ENCODE data around the gene CBX7.

CBX7 gene

DNA sequence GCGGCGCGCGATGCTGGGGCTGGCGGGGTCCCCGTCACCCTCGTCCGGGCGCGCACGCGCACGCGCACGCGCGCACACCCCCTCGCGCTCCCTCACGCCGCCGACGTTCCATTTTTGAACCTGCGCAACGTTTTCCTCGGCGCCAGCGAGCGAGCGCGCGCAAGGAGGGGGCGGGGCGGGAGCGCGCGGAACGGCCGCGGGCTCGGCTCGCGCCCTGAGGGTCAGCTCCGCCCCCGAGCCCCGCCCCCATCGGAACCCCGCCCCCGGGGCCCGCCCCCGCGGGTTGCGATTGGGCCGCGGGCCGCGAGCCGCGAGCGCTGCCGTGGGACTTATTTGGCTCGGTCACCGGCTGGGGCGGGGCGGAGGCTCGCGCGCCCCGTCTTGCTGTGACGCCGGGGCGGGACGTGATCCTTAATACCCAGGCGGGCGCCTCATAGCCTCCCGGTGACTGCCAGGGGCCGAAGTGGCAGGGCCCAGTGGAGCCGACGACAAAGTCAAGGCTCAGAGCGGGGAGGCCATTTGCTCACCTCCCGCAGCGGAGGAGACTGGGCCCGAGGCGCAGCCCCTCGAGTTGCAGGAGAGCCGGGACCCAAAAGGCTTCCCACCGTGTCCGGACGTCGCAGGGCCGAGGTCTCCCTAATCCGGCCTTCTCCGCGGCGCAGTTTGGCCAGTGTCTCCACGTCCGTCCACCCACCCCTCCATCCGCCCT, at the start of gene CBX7:
Gene CBX7 (minus strand): TSS at position 170 of the 709 bp plus-strand sequence. CDS start 236 bp downstream, outside the sequence.
- peak; percentile 72 for DNase-seq

DNA sequence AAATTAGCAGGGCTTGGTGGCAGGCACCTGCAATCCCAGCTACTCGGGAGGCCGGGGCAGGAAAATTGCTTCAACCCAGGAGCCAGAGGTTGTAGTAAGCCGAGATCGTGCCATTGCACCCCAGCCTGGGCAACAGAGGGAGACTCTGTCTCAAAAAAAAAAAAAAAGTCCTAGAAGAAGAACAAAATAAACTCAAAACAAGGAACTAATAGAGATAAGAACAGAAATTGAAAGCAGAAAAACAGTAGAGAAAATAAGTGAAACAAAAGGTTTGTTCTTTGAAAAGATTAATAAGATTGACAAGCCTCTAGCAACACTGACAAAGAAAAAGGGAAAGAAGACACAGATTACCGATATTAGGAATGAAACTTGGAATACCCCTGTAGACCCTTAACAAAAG, 45.1 kb upstream of the CBX7 start:
- DNase-seq: no peak

- DNase-seq: no peak
Measured at GRCh38 chr22:39194098-39194497, 41.6 kb upstream of the CBX7 start.

DNA sequence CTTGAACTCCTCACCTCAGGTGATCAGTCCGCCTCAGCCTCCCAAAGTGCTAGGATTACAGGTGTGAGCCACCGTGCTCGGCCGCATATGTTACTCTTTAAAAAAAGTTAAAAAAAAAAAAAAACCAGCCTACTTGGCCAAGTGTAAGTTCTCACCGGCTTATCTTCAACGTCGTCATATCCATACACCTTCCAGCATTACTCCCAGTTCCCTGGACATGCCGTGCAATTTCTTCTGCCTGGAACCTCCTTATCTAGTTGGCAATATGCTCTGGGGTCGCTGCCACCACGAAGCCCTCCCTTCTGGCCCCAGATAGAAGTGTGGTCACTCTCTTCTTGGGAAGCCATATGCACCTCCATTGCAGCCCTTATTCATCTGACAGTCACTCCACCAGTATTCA, 36.3 kb upstream of the CBX7 start:
- no peak for DNase-seq

GRCh38 chr22:39185601-39186012, 33.1 kb upstream of the CBX7 start:
- DNase-seq: no peak

DNA sequence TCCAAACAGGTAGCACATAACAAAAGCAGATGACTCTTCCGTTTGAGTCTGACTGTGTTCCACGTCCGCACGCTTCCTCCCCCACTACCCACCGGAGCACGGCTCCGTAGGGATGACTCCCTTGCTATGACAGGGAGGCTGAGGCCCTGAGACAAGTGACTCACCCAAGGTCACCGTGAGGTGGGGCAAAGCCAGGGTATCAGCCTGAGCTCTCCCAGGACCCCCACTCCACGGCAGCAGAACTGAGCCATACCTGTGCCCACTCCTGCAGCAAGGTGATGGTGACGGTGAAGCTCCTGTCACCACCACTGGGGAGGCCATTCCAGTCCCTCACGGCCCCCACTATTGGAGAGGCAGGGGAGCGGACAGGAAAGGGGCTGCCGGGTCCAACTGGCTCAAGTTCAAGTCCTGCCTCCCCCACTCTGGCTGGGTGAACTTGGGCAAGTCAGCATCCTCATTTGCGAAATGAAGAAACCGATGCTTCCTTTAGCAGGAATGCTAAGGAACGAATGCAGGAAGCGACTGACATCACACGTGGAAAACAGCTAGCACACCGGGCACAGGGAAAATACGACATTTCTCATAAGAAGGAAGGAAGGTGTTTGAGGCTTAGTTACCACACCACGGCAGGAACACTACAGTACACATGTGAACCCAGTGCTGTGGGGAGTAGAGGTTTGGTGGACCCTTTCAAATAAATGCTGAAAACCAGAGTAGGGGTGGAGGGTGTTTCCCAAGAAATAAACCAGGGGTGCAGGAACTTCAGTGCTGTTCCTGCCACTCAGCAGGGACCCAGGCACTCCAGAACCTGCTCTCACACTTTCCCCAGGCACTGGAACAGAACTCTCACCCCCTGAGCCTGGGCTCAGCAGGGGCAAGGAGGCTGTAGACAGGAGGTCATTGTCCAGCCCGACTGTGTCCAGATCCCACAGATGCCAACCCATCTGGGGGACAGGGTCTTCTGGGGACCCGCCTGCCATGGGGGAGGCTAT, 32.4 kb upstream of the CBX7 start:
- no peak for DNase-seq

DNA sequence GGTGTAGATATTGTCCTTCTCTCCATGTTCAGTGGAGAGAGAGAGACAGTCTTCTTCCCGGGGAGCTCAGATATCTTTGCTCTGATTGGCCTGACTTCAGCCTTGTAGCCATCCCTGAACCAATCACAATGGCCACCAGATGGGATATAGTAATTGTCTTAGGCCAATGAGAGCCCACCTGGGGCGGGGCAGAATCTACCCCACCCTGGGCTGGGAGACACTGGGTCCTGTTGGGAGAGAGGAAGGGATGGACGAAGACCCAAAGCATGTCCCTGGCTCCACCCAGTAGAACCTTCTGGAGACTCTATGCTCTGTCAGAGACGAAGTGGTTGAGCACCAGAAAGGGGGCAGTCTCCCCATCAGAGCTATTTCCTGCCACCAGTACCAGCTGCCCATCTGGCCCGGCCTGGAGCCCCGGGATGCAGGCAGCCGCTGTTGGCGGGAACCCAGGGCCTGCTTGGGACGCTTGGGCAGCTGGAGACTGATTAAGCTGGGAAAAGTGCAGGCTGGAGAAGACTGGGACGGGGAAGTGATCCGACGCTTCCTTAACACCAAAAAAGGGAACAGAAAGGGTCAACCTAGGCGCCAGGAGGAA, 31.6 kb upstream of the CBX7 start:
- no peak for DNase-seq

- DNase-seq: no peak
Measured at GRCh38 chr22:39182478-39183030, 30.1 kb upstream of the CBX7 start.

DNA sequence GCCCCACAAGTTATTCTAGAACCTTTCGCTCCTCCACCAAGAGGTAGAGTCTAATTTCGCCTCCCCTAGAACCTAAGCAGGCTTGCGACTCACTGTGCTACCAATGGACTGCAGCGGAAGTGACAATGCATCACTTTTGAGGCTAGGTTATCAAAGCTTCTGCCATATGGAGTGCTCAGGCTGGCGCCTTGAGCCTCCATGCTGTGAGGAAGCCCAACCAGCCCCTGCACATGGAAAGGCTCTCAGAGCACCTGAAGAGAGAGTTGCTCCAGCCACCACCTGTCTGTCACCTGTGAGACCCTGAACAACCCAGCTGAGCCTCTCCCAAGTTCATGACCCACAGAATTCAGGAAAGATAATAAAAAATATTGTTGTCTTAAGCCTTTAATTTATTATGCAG, 29.3 kb upstream of the CBX7 start:
- DNase-seq: no peak

DNA sequence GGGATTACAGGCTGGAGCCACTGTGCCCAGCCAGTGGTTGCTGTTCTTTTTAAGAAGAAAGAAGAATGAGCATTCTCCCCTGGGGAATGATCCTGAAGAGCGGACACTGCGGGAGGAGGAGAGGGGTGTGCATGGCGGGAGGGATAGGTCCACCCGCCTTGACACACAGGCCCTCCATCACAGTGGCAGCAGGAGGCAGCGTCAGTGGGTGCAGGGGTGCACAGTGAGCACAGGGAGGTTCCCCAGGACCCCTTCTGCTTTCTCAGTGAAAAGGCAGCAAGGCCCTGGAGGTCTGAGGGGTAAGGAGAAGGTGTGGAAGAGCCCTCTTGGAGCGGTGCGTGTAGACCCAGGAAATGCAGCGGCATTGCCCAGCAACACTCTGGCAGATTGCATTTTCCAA, 28.9 kb upstream of the CBX7 start:
- no peak for DNase-seq

- DNase-seq: peak; percentile 51
Measured at GRCh38 chr22:39179841-39180335, 27.4 kb upstream of the CBX7 start.

DNA sequence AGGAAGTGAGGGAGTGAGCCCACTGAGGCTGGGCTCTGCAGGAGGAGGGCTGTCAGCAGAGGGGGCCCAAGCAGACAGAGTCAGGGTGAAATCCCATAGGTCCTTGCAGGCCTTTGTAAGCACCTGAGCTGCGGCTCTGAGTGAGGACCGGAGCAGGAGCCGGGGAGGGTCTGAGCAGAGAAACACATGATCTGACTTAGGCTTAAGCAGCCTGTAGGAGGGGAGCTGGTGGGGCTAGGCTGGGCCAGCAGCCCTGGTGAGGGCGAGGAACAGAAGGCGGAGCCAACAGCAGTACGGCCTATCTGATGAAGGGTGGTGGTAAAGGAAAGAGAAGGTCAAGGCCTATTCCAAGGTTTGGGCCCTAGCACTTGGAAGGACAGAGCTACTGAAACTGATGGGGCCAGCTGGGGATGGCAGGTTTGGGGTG, 26.9 kb upstream of the CBX7 start:
- DNase-seq: no peak

DNA sequence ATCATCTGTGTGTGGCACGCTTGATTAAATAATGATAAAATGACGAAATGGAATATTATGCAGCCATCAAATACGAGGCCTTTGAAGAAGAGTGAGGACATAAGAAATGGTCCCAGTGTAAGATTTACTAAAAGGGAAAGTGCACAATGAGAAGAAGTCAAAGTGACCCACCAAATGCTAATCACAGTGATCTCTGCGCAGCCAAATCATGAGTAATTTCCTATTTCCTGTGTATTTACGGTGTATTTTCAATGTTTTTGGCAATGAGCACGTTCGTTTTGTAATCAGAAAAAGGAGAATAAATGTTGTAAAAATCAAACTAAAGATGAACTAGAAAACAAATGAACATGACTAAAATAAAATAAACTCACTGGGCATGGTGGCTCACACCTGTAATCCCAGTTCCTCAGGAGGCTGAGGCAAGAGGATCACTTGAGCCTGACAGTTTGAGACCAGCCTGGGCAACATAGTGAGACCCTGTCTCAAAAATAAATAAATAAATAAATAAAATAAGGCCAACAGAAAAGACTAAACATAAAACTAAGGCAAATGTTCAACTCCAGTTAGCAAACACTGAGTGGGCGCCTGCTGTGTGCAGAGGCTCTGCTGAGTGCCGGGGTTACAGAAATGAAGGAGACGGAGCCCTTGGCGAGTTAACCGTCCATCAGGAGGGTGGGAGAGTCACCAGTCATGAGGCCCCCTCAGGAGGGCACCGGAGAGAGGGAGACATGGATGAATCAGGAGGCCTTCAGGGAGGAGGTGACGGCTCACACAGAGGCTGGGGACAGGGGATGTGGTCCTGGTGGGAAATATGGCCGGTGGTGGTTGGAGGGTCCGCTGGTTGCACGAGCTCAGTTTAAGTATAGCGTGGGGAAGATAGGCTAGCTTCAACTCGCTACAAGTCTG, 26.0 kb upstream of the CBX7 start:
- DNase-seq: no peak

DNA sequence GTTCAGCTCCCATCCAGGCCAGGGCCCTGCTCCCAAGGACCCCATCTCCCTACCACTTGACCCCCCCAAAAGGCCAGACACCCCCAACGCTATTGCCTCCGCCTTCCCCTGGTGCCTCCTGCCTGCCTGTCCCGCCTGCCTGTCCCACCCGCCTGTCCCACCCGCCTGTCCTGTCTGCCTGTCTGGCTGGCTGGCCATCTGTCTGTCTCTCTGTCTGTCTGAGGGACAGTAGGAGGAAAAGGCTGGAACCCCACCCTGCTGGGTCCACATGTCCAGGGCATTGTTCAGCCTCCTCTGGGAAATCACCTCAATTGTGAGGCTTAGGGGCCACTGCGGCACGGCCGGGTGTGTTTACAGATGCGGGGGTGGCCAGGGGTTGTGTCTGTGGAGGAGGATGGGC, 25.3 kb upstream of the CBX7 start:
- no peak for DNase-seq

DNA sequence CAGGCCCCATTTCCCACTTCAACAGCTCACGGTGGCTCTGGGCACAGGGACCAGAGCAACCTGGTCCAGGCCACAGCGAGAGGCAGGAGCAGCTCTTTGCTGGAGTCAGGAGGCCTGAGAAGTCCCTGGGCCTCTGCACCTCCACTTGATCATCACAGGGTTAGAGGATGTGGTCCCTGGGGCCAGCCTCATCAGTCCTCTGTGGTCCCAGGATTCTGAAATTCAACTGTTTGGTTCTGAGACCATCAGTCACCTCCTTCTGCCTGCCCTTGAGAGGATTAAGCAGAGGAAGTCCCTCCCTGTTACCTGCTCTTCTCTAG, 24.9 kb upstream of the CBX7 start:
- DNase-seq: no peak

GRCh38 chr22:39176714-39177455, 24.4 kb upstream of the CBX7 start:
- no peak for DNase-seq

DNA sequence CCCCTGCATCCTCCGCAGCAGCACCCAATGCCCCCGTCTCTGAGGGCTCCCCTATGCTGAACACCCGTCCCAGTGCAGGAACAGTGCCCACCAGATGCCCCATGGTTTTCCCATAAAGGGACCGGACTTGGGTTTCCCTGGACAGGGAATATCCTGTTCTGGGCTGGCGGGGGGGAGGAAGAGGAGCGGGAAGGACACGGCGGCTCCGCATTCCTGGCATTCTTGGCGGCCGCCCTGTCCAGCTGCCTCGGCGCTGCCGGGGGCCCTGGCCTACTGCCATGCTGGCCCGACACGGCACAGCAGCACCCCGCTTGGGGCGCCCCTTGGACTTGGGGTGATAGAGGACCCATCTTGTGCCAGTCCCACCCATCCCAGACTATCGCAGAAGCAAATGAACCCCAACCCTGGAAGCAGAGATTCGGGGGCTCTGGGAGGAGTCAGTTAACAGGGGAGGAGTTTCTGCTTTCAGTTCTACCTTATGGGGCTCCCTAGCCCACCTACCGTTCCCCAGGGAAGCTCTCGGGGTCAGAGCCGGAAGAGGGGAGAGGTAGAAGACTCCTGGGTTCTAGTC, 23.7 kb upstream of the CBX7 start:
- DNase-seq: no peak

DNA sequence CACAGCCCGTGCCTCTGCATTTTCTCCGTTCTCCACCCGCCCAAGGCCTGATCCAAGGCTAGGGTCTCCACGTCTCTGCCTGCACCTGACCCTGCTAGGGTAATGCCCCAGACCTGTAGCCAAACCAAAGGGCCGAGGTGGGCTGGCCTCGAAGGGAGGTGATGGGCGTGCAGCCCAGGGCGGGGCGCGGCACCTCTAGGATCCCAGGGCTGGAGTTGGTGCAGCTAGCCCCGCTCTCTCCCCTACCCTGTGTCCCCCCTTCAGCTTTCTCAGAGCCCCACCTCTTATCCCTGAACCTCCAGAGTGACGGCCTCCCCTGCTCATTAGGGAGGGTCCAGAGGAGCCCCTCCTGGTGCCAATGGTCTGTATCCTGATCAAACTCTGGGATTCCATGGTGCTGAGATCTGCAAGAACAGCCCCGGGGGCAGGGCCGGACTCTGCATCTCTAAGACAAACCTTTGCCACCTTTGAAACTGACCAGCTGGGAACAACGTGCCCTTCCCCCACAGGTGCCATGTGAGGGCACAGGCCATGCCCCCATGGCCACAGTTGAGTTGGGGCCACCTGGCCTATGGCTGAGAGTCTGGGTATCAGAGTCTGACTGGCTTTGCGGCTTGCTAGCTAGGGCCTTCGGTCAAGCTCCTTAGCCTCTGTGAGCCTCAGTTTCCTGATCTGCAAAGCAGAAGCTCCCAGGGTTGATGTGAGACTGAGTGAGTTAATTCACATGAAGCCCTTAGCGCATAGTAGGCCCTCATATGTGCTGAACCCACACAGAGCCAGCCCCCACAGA, 23.1 kb upstream of the CBX7 start:
- no peak for DNase-seq

DNA sequence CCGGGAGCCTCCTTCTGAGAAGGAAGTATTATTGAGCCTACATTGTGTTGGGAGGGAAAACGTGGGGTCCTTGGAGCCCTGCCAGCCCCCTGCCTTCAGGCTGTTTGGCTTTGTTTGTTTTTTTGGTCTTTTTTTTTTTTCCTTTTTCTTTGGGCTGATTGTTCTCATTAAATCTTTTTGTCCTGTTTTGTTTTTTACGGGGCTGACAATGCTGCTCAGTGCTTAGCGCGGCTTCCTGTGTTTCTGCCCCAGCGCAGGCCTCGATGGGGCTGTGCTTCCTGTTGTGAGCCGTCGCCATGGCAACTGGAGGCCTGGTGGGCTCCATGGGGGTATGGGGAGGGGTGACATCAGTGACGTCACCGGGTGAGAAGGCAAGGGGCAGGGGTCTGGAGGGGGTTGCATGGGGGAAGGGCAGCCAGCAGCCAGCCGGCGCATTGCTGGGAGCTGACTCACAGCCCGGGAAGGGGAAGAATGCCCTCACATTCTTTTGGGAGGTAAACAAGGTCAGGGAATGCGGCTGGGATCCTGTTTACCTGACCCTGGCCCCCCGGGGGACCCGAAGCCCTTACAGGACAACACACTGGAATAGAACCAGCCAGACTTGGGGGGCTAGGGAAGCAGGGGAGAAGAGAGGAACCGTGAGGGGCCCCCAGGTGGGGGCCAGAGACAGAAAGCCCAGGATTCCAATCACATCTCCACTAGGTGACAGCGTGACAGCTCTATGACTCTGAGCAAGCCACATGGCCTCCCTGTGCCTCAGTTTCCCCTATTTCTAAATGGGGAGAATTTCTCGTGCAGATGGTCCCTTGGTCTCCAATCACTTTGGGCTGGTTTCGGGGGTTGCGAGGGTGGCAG, 22.2 kb upstream of the CBX7 start:
- no peak for DNase-seq

All from NCI-H1694 treated with DMSO at 0.1 percent for 48 hours (cell line).